ENCODE data around the gene ERLEC1. TPM values are rescaled to one million over a fixed set of nuclear protein-coding genes. Genes with fewer than 3 reads are reported as not detected.

The ERLEC1 gene
- total RNA-seq, 6 experiments from 2014 or later: 18.0 to 40.0 (median 22.1) TPM

DNA sequence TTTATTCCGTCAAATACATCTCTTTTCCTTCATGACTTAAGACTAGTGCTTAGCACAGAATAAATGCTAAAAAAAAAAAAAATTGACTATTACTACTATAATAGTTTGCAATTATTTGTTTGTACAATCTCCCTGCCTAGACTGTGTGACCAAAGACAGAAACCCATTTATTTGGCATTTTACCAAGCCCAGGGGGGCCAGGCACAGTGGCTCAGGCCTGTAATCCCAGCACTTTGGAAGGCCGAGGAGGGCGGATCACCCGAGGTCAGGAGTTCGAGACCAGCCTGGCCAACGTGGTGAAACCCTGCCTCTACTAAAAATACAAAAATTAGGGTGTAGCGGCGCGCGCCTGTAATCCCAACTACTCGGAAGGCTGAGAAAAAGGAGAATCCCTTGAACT is 1.5 kb upstream of the ERLEC1 start:
- Histone ChIP-seq H3K4me1 (peaks cover 0 to 25% (median 6%) of the 10 kb centered on the region in 4 donors), H3K27me3 (no peaks in the 10 kb centered on the region), H3K36me3 (no peaks in the 10 kb centered on the region), H3K9me3 (no peaks in the 10 kb centered on the region), H3K4me3 (peak overlapping the region; percentile 93 to 98 (median 98)), H3K27ac (no peak overlapping the region)
- TF ChIP-seq, protein P1, sequence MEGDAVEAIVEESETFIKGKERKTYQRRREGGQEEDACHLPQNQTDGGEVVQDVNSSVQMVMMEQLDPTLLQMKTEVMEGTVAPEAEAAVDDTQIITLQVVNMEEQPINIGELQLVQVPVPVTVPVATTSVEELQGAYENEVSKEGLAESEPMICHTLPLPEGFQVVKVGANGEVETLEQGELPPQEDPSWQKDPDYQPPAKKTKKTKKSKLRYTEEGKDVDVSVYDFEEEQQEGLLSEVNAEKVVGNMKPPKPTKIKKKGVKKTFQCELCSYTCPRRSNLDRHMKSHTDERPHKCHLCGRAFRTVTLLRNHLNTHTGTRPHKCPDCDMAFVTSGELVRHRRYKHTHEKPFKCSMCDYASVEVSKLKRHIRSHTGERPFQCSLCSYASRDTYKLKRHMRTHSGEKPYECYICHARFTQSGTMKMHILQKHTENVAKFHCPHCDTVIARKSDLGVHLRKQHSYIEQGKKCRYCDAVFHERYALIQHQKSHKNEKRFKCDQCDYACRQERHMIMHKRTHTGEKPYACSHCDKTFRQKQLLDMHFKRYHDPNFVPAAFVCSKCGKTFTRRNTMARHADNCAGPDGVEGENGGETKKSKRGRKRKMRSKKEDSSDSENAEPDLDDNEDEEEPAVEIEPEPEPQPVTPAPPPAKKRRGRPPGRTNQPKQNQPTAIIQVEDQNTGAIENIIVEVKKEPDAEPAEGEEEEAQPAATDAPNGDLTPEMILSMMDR (IDR thresholded peaks at IDR 0.05): no peak
- TF ChIP-seq POLR2A (IDR thresholded peaks at IDR 0.05): no peak
- 56% methylated on average over 8 of the region's 11 CpGs for WGBS (ENCODE audit: insufficient coverage, low coverage, low lambda C conversion rate, missing lambda C conversion rate)
- DNase-seq (no peak), ATAC-seq (no peak)
- intact Hi-C loops (cut with DNase I): no loop called here

DNA sequence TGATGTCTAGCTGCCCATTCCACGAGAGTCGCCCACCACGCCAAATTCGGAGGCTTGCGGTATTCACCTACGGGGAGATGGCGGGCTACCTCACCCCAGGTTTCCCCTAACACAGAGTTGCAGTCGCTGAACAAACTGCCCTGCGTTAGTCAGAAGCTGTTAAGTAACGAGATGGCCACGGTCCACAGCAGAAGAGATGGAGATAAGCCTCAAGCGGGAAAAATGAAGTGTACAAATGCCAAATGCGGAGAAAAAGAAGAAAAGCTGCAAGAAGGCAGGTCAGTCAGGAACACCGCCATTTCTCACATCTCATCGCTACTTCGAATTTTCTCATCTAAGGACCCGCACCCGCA is 516 bp upstream of the ERLEC1 start:
- no peaks in the 10 kb centered on the region for H3K36me3 ChIP-seq
- intact Hi-C loops (cut with DNase I): no loop called here
- DNase-seq (peak in 2 of 3 donors; percentile 47 to 62), ATAC-seq (peak; percentile 54 to 62 (median 58))
- peak overlapping the region; percentile 93 to 98 (median 98) for H3K4me3 ChIP-seq
- WGBS (ENCODE audit: insufficient coverage, low coverage, low lambda C conversion rate, missing lambda C conversion rate): 0% methylated on average over 18 of the region's 18 CpGs
- H3K4me1 ChIP-seq: peaks cover 0 to 25% (median 6%) of the 10 kb centered on the region in 4 donors
- no peaks in the 10 kb centered on the region for H3K9me3 ChIP-seq
- H3K27me3 ChIP-seq: no peaks in the 10 kb centered on the region
- H3K27ac ChIP-seq: peak overlapping the region; percentile 61 to 79 (median 77)
- TF ChIP-seq, protein P1 (IDR thresholded peaks at IDR 0.05): no peak
- no peak for TF ChIP-seq POLR2A (IDR thresholded peaks at IDR 0.05)

DNA sequence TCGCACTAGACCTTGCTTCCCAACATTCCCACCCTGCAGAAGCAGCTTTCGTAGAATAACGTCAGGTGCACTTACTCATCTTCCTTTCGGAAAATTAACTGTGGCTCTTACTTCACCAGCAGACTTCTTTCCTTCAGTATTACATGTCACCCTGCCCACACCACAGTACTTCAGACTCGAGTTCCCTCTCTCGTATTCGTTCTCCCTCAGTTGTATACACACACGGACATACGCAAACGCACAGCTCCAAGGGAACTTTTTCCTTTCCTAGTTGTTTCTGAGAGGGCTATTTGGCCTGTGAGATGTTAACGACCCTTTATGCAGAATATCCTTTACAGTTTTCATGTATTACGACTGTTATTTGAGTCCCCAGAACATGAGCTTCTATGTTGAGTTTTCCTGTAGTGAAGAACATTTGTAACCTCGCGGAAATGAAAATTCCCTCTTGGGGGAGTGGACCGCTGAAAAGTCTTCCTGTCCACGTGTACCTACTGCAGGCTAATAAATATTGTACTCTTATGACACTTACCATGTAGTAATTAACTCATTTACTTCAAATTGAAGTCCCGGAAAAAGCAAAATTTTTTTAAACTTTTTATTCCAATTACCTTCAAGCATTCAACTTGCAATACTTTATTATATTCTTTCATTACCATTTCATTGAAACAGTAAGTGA is 908 bp downstream of the ERLEC1 start:
- peaks cover 0 to 25% (median 6%) of the 10 kb centered on the region in 4 donors for H3K4me1 ChIP-seq
- TF ChIP-seq, protein P1 (IDR thresholded peaks at IDR 0.05): no peak
- no peak for DNase-seq
- peak overlapping the region; percentile 93 to 98 (median 98) for H3K4me3 ChIP-seq
- H3K36me3 ChIP-seq: no peaks in the 10 kb centered on the region
- under 1% methylated on average over 17 of the region's 17 CpGs for WGBS (ENCODE audit: insufficient coverage, low coverage, low lambda C conversion rate, missing lambda C conversion rate)
- peak in 3 of 4 donors; percentile 8 to 14 (median 9) for ATAC-seq
- intact Hi-C loops (cut with DNase I): no loop called here
- H3K27ac ChIP-seq: peak overlapping the region; percentile 61 to 79 (median 77)
- no peaks in the 10 kb centered on the region for H3K27me3 ChIP-seq
- H3K9me3 ChIP-seq: no peaks in the 10 kb centered on the region

DNA sequence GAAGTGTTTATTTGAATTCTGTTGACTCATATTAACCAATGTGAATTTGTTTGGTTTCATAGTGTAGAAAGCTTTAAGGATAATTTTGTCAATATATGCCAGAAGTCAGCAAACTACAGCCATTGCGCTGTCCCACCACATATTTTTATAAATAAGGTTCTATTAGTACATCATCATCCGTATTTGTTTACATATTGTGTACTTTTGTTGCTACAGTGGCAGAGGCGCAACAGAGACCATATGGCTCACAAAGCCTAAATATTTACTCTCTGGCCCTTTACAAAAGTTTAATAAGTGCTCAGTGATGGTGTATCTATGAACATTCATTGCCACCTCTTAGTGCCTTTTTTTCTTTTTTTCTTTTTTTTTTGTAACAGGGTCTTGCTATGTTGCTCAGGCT is 6.4 kb downstream of the ERLEC1 start:
- H3K27ac ChIP-seq: no peak overlapping the region
- intact Hi-C loops (cut with DNase I): no loop called here
- H3K9me3 ChIP-seq: no peaks in the 10 kb centered on the region
- H3K27me3 ChIP-seq: no peaks in the 10 kb centered on the region
- H3K36me3 ChIP-seq: peaks cover 0 to 28% (median 2%) of the 10 kb centered on the region in 4 donors
- no peak overlapping the region for H3K4me3 ChIP-seq
- ATAC-seq (no peak), DNase-seq (no peak)
- H3K4me1 ChIP-seq: peaks cover 0 to 7% (median 0%) of the 10 kb centered on the region in 4 donors
- whole genome bisulfite sequencing (ENCODE audit: insufficient coverage, low coverage, low lambda C conversion rate, missing lambda C conversion rate): 85% methylated on average over 3 of the region's 3 CpGs
- TF ChIP-seq POLR2A (IDR thresholded peaks at IDR 0.05): no peak
- TF ChIP-seq, protein P1 (IDR thresholded peaks at IDR 0.05): no peak

All from right lobe of liver (tissue), 6 donors.